Lower lobe of right lung (tissue), 2 donors: ENCODE results near the gene CAP2. TPM values are rescaled to one million over a fixed set of nuclear protein-coding genes. Genes with fewer than 3 reads are reported as not detected.

Source experiments
- ATAC-seq, 2 donors: fragments of 200-7000 bp; cut with Tn5 transposase; one replicate each; pipeline ENCODE4 v1.9.1; 2020 to 2022; ENCODE audit warnings: mild to moderate bottlenecking in 2 of 2, moderate library complexity in 2 of 2
- DNase-seq: peaks from one replicate; pipeline ENCODE4 v3.0.0-alpha.2; 2020
- H3K27ac ChIP-seq: fragments of 200-600 bp; one replicate; pipeline ENCODE4 v1.8.0; 2022
- H3K27me3 ChIP-seq: fragments of 200-600 bp; one replicate; pipeline ENCODE4 v1.8.0; 2022; ENCODE audit warnings: low read depth
- H3K36me3 ChIP-seq: fragments of 200-600 bp; one replicate; pipeline ENCODE4 v1.8.0; 2022; ENCODE audit warnings: mild to moderate bottlenecking
- H3K4me1 ChIP-seq: fragments of 200-600 bp; one replicate; pipeline ENCODE4 v1.8.0; 2022
- H3K4me3 ChIP-seq: fragments of 200-600 bp; one replicate; pipeline ENCODE4 v1.8.0; 2022; ENCODE audit warnings: mild to moderate bottlenecking
- H3K9me3 ChIP-seq: fragments of 200-600 bp; one replicate; pipeline ENCODE4 v1.8.0; 2022
- CTCF ChIP-seq: fragments of 200-600 bp; IDR thresholded peaks from one replicate; pipeline ENCODE4 v1.8.0; 2022; ENCODE audit warnings: antibody characterized with exemption, mild to moderate bottlenecking
- intact Hi-C: fragments of 100-400 bp; cut with DNase I; formaldehyde crosslinking; loops from one replicate; pipeline ENCODE4 v1.11.0; 2022
- total RNA-seq: library from RNA; stranded (reverse); fragmentation: NEBNext Ultra II Directional; extraction: Animal tissue kit (Norgen Biotek cat#: 25700); gene quantifications from one replicate; pipeline ENCODE4 v1.2.1, GENCODE V29; 2021
- donor health status: DM: no; HTN: yes; CAD: no; lungs with severe emphysema.

CAP2 gene
- total RNA-seq, 1 donor from 2014 or later = 4.7 TPM

GRCh38 chr6:17458966-17459365, 65.6 kb downstream of the CAP2 start:
- no peaks in the 10 kb centered on the region for H3K9me3 ChIP-seq
- H3K36me3 ChIP-seq = no peaks in the 10 kb centered on the region
- no peak overlapping the region for H3K4me3 ChIP-seq
- no peak for TF ChIP-seq CTCF
- H3K27ac ChIP-seq = no peak overlapping the region
- intact Hi-C loops = no loop called here
- no peak for ATAC-seq
- no peaks in the 10 kb centered on the region for H3K27me3 ChIP-seq
- H3K4me1 ChIP-seq = no peaks in the 10 kb centered on the region
- DNase-seq = no peak

GRCh38 chr6:17460862-17461261, 67.5 kb downstream of the CAP2 start:
- Histone ChIP-seq H3K4me3 (no peak overlapping the region), H3K27me3 (no peaks in the 10 kb centered on the region), H3K36me3 (no peaks in the 10 kb centered on the region), H3K4me1 (no peaks in the 10 kb centered on the region), H3K9me3 (no peaks in the 10 kb centered on the region), H3K27ac (no peak overlapping the region)
- no peak for ATAC-seq
- intact Hi-C loops = no loop called here
- no peak for TF ChIP-seq CTCF
- DNase-seq = no peak

GRCh38 chr6:17466147-17466546, 72.8 kb downstream of the CAP2 start:
- Histone ChIP-seq H3K9me3 (no peaks in the 10 kb centered on the region), H3K27me3 (no peaks in the 10 kb centered on the region), H3K27ac (no peak overlapping the region), H3K4me3 (no peak overlapping the region), H3K4me1 (peaks cover 14% of the 10 kb centered on the region), H3K36me3 (no peaks in the 10 kb centered on the region)
- no peak for ATAC-seq
- intact Hi-C loops = no loop called here
- DNase-seq = no peak
- no peak for TF ChIP-seq CTCF

DNA sequence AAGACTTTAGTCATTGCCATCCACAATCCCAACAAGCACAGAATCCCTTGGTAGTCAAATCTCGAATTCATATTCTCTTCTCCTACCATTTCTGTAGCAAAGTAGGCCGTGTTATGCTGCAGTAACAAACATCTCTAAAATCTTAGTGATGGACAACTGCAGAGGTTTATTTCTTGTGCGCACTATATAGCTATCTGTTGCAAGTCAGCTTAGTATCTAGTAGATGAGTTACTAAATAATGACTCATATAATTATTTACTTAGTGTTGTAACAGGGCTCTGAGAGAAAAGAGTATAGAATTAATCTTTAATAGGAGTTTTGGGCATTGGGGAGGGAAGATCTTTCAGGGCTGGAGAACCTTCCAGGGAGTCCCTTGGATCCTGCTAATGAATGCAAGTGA, 73.3 kb downstream of the CAP2 start:
- H3K27ac ChIP-seq = no peak overlapping the region
- TF ChIP-seq CTCF = no peak
- no peaks in the 10 kb centered on the region for H3K27me3 ChIP-seq
- no peak for ATAC-seq
- intact Hi-C loops = no loop called here
- no peaks in the 10 kb centered on the region for H3K36me3 ChIP-seq
- no peaks in the 10 kb centered on the region for H3K9me3 ChIP-seq
- H3K4me1 ChIP-seq = peaks cover 14% of the 10 kb centered on the region
- no peak overlapping the region for H3K4me3 ChIP-seq
- DNase-seq = no peak

DNA sequence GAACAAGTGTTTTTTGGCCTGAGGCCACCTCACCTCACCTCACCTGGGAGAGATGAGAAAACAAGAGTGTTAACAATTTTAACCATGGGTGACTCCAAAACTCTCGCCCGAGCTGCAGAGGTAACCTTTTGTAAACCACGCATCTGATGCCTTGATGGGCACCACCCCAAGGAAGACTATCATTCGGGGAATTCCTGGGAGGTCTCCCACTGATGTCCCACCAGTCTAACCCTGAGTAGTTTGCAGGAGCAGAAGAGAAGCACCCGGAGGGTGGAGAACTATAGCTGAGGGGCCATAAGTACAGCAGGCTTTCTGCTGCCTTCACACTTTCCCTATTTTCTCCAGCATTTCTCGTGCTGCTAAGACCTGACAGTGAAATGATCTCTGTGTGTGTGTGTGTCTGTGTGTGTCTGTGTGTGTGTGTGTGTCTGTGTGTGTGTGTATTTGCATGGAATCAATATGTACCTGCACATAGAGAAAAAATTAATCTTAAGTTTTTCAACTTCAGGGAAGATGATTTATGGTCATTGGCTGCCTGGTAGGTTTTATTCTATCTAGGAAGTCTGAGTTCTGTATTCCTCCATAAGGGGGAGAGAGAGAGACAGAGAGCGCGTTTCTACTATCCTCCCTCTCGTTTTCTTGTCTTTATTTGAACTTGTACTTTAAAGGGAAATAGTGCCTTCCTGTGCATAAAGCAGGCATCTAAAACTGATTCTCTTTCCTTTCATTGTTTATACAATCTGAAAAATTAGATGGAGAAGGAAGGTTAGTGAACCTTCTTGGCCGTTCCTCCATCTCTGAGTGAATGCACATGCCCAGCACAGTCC, 75.8 kb downstream of the CAP2 start:
- no peaks in the 10 kb centered on the region for H3K27me3 ChIP-seq
- no peak for DNase-seq
- intact Hi-C loops = no loop called here
- no peak overlapping the region for H3K4me3 ChIP-seq
- H3K27ac ChIP-seq = no peak overlapping the region
- ATAC-seq = no peak
- TF ChIP-seq CTCF = peak; percentile 39
- no peaks in the 10 kb centered on the region for H3K9me3 ChIP-seq
- H3K36me3 ChIP-seq = no peaks in the 10 kb centered on the region
- peaks cover 14% of the 10 kb centered on the region for H3K4me1 ChIP-seq
